EH (cell line): ENCODE data around the gene GUCD1.
"Not testable (repeated sequence)": the region's sequence is repeated elsewhere in the genome, so short reads cannot be mapped to it uniquely, and the experiment has no call there.

ENCODE experiments used
- DNase-seq: peaks from one replicate; pipeline ENCODE4 v3.0.0-alpha.2; 2015; ENCODE audit warnings: low read depth

GUCD1 gene

DNA sequence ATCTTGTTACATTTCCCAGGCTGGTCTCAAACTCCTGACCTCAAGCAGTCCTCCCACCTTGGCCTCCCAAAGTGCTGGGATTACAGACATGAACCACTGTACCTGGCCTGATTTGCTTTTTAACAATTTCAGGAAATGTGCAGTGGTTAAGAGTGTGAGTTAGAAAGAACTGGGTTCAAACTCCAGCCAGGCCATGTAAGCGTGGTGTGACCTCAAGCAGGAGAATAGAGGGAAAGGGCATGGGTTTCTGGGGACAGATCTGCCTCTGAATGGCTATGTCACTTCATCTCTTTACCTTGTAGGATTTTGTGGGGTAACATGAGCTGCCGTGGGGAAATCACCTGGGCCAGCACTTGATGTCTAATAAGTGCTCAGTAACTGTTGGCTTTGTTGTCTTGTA, 10.1 kb upstream of the GUCD1 start:
- no peak for DNase-seq

GRCh38 chr22:24564376-24565058, 9.6 kb upstream of the GUCD1 start:
- DNase-seq: no peak

DNA sequence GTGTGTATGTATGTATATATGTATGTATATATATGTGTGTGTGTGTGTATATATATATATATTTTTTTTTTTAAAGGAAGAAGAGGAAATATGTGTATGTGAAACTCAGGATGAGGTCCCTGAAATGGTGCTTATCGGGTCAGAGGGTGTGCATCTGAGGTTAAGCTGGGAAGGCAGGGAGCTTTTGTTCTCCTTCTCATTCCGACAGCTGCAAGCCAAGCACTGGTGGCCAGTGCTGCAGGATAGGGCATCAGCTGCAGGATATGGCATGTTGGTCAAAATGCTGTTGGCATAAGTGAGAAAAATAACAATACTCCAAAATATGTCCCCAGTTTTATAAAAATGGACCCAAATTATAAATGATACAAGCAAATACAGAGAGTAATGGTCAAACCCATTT, 8.3 kb upstream of the GUCD1 start:
- no peak for DNase-seq

DNA sequence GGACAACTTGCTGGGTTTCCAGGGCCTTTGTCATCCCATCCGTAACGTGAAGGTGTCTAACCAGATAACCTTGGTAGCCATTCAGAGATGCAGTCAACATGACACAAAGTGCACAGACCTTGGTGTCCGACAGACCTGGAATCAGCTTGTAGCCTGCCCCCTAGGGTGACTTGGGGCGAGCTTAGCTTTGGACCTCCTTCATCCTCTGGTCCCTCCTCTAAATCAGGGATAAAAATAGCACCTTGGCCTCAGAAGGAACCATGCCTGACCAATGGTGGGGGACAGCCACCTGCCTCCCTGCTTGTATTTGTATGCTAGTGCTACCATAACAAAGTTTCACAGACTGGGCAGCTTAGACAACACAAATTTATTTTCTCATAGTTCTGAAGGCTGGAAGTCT, 4.5 kb upstream of the GUCD1 start:
- DNase-seq: no peak

DNA sequence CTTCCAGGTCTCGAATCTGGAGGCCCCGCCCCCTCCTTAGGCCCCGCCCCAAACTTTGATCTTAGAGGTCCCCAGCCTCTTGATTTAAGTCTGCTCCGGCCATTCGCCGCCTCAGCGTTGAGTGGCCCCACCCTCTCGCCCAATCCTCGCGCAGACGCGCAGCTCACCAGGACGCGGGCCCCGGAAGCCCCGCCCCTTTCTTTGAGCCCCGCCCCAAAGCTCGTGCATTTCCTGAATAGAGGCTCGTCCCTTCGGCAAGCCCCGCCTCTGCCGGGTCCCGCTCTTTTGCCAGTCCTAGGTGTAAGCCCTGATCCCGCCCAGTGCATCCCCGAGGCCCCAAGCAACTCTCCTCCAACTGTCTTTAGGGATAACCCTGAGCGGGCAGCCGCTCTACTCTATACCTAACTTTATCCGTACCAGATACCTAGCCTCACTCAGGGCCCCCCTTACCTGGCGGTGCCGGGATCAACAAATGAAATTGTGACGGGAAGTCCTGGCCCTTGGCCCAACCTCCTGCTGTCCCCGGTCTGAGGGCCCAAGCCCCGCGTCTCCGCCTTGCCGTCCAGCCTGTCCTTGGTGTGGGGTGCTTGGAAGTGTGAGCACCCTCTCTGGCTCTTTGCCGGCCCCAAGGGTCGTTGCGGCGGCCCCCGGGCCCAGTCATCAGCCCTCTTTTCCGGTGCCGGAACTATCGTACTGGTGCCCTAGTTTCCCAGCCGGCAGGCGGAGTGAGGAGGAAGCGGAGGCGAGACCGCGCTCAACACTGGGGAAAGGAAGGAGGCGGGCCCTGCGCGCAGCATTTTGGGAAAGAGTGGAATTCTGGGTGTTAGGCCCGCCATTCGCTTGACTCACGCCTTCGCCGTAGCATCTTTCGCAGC, 464 bp upstream of the GUCD1 start, which contains the start of gene SNRPD3:
Gene SNRPD3, plus strand, starts transcription at position 835 of the 875 bp plus-strand sequence. CDS start 1,676 bp downstream, outside the sequence.
- peak; percentile 99 for DNase-seq

GRCh38 chr22:24553597-24554312, 1.2 kb downstream of the GUCD1 start:
- peak; percentile 40 for DNase-seq

DNA sequence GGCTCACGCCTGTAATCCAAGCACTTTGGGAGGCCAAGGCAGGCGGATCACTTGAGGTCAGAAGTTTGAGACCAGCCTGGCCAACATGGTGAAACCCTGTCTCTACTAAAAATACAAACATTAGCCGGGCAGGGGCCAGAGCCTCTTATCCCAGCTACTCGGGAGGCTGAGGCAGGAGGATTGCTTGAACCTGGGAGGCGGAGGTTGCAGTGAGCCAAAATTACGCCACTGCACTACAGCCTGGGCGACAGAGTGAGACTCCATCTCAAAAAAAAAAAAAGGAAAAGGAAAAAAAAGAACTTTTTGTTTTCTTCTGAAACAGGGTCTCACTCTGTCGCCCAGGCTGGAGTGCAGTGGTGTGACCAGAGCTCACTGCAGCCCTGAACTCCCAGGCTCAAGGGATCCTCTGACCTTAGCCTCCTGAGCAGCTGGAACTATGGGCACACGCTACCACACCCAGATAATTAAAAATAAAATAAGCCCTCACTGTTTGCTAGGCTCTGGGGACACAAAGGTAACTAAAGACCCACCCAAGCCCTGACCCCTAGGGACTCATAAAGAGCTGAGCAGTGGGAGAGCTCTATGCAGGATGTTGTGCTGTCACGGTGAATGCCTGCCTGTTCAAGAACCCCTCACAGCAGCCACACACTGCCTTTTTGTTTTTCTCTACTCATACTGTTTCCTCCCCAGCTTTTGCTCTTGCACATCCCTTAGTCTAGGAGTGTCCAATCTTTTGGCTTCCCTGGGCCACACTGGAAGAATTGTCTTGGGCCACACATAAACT, 2.2 kb downstream of the GUCD1 start:
- DNase-seq: not testable (repeated sequence)

GRCh38 chr22:24550902-24551435, 4.0 kb downstream of the GUCD1 start:
- DNase-seq: no peak

- no peak for DNase-seq
Measured at GRCh38 chr22:24550028-24550901, 4.7 kb downstream of the GUCD1 start.

DNA sequence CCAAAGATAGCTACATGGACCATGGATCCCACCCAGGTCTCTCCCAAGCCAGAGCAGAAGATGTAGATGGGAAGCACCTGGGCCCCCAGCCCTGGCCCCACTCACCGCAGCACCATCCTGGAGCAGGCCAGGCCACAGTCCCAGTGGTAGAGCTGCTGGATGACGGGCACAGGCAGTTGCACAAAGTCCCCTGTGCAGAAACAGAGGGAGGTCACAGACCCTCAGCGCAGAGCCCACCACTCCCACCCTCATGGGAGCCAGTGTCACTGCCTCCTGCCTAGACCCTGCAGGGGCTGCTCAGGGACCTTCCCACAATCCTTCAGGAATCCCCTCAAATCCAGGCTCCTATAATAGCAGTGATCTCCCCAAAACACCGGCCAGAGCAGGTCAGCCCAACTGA, 6.1 kb downstream of the GUCD1 start:
- no peak for DNase-seq

- no peak for DNase-seq
Measured at GRCh38 chr22:24543679-24544243, 11.2 kb downstream of the GUCD1 start.

DNA sequence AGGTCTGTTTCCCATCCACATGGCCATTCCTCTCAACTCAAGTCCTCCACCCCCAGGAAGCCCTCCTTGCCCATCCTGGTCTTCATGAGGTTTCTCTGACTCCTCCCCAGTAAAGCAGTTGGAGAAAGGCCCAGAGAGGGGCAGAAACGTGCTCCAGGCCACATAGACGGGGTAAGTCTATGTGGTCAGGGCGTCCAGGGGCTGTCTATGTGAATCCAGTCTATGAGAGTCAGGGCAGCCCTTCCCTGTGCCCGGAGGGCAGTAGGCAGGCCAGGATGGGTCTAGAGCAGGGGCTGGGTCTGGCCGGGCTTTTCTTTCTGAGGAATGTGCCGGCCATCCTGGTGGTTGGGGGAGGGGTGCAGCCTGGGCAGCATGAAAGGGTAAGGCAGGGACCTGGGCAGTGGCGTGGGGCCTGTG, 11.7 kb downstream of the GUCD1 start:
- no peak for DNase-seq

DNA sequence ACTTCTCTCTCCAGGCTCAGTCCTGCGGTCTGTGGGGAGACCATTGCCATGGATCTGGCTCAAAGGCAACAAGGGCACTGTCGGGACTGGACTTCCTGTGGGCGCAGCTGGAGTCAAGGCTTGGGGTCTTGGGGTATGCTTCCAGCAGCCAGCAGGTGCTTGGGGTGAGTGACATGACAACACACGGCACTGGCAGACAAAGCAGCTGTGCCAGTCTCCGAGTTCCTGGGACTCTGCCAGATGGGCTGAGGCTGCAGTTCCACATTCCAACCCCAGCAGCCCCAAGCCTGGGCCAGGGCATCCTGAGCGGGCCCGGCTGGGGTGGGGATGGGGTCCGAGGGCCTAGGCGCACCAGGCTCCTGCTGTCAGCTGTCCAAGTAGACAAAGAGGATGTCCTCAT, 12.3 kb downstream of the GUCD1 start:
- no peak for DNase-seq

DNA sequence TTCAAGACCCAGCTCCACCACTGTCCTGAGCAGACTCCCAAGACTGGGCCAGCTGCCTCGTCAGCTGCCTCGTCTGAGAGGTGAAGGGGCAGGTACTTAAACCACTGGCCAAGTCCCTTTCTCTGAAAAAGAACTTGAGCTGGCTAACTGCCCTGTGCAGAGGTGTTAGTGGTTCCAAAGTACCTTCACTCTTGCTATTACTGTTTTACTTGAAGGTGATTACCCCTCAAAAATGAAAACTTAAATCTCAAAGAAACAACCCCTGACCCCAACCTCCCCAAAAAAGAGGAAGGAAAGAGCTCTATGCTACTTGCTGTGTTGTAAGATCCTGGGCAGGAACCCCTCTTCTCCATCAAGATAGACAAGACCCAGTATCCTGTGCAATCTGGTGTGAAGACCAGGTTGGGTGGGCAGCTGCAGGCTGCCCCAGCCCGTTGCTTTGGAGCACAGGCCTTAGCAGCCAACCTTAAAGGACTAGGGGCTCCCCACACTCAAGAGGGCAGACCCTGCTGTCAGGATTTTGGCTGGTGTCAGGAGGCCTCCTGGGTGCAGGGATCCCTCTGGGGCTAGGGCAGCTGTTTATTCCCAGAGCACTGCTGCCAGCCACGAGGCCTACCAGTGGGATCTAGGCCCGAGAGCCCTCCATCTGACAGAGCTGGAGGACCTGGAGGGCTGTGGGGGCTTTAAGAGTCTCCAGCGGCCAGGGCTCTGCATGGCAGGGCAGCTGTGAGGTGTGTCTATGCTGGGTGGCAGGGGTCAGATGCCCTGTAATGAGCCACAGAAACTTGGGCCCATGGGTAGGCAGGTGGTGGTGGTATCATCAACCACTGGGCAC, 13.0 kb downstream of the GUCD1 start:
- no peak for DNase-seq

DNA sequence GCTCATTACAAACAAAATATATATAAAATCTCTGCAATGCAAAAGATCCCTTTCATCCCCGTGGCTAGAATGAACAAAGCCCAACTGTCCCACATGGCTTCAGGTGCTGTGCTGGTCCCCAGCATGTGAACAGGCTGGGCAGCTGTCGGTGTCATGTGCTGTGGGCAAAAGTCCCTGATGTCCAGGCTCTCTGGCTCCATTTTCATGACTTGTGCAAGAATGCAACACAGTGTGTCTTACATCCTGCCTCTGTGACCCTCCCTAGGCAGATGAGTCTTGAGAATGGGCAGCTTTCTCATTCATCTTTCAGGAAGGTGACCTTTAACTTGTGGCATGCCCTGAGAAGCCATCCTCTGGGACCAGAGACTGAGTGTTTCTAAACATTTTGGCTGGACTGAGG, 14.5 kb downstream of the GUCD1 start:
- no peak for DNase-seq

GRCh38 chr22:24536089-24536488, 18.8 kb downstream of the GUCD1 start:
- DNase-seq: no peak

DNA sequence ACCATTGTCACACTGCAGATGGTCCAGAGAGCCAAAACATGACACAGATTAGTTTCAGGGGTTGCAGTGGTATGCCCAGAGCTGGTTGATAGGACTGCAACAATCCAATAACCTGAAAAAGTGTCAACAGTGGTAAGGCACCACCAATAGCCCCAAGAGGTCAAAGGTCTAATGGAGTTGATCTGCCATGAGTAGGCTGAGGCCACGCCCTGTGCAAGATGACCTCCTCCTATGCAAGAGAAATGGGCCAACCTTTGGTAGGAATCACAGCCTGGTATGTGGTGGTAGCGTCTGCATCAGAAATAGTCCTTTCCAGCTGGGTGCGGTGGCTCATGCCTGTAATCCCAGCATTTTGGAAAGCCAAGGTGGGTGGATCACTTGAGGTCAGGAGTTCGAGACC, 19.6 kb downstream of the GUCD1 start:
- DNase-seq: no peak

GRCh38 chr22:24532075-24532474, 22.9 kb downstream of the GUCD1 start:
- no peak for DNase-seq

DNA sequence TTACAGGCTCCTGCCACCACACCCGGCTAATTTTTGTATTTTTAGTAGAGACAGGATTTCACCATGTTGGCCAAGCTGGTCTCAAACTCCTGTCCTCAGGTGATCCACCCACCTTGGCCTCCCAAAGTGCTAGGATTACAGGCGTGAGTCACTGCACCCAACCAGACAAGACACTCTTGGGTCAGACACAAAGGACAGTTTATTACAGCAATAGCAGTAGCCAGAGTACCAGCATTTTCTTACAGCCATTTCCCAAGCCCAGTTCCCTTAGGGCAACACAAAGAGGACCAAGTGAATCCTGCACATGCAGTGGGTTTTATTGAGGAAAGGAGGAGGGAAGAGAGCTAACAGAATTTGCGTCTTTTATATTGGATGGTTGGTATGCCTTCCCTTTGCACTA, 24.0 kb downstream of the GUCD1 start:
- DNase-seq: not testable (repeated sequence)
